Effector CD8-positive, alpha-beta T cell (primary cell): Measurements from ENCODE around the gene PITHD1.
"Not testable (repeated sequence)": the region's sequence is repeated elsewhere in the genome, so short reads cannot be mapped to it uniquely, and the experiment has no call there.

Source experiments
- DNase-seq: peaks from one replicate; lab custom pipeline; 2025; lab: John Stamatoyannopoulos, UW
- total RNA-seq, 4 experiments: gene quantifications; one replicate each; lab custom pipeline; 2026; lab: John Stamatoyannopoulos, UW

The PITHD1 gene, protein sequence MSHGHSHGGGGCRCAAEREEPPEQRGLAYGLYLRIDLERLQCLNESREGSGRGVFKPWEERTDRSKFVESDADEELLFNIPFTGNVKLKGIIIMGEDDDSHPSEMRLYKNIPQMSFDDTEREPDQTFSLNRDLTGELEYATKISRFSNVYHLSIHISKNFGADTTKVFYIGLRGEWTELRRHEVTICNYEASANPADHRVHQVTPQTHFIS
- total RNA-seq = 73.4 to 125 (median 82.3) reads per million in 4 experiments

DNA sequence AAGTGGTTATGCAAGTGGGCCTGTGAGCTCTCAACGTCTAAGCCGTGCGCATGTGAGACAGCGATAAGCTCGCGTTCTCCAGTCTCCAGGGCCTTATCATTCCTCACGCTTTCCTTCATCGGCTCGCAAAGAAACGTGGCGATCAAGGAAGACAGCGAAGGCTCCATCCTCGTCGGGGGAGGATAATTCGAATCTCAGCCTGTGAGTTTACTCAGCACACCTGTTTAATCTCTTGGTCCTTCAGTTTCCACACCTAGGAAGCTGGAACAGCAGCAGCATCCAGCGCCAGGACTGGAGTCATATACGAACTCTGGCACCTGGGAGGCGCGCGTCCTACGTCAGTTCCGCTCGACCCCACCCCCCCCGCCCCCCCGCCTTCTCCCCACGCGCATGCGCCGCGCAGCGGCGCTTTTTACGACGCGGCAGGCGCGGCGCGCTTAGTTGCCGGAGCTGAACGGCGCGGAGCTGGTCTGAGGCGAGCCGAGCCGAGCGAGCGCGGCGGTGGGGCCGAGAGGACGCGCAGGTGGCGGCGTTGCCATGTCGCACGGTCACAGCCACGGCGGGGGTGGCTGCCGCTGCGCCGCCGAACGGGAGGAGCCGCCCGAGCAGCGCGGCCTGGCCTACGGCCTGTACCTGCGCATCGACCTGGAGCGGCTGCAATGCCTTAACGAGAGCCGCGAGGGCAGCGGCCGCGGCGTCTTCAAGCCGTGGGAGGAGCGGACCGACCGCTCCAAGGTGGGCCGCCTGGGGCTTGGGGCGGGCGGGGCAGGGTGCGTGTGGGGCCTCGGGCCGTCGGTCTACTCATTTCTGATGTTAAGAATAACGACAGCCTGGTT is at the start of gene PITHD1:
Gene PITHD1, plus strand, starts transcription at position 440 of the 836 bp plus-strand sequence. Its CDS starts 98 bp downstream, at position 538.
- peak; percentile 69 for DNase-seq

DNA sequence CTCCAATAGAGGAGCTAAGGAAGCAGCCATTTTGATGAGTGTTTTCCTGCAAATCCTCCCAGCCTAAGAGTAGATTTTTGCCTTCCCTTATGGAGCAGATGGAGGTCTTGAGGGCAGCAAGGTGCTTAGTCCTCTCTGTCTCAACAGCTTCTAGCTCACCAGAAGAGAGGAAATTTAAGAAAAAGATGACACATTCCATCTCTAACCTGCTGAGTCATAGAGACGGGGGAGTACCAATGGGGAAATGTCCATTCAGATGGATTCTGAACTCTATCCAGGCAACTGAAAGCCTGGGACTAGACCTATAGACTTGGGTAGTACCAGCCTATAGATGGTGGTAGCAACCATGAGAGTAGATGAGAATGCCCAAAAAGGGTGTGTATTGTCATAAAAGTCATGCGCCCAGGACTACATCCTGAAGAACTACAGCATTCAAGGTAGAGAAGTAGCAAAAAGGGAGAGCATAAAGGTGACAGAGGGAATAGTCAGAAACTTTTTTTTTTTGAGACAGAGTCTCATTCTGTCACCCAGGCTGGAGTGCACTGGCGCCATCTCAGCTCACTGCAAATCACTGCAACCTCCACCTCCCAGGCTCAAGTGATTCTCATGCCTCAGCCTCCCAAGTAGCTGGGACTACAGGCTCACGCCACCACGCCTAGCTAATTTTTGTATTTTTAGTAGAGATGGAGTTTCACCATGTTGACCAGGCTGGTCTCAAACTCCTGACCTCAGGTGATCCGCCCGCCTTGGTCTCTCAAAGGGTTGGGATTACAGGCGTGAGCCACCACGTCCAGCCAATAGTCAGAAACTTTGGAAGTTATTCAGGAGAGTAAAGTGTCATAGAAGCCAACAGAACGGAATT is 45.6 kb upstream of the PITHD1 start:
- DNase-seq = no peak

DNA sequence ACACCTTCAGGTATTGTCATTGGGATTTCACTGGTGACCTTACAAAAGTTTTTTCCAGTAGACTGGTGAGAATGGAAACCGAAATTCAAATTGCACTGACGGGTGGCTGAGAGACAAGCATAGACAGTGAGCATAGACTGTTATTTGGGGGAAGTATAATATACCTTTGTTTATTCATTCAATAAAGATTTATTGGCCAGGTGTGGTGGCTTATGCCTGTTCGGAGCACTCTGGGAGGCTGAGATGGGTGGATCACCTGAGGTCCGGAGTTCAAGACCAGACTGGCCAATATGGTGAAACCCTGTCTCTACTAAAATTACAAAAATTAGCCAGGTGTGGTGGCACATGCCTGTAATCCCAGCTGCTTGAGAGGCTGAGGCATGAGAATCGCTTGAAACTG is 44.9 kb upstream of the PITHD1 start:
- not testable (repeated sequence) for DNase-seq

DNA sequence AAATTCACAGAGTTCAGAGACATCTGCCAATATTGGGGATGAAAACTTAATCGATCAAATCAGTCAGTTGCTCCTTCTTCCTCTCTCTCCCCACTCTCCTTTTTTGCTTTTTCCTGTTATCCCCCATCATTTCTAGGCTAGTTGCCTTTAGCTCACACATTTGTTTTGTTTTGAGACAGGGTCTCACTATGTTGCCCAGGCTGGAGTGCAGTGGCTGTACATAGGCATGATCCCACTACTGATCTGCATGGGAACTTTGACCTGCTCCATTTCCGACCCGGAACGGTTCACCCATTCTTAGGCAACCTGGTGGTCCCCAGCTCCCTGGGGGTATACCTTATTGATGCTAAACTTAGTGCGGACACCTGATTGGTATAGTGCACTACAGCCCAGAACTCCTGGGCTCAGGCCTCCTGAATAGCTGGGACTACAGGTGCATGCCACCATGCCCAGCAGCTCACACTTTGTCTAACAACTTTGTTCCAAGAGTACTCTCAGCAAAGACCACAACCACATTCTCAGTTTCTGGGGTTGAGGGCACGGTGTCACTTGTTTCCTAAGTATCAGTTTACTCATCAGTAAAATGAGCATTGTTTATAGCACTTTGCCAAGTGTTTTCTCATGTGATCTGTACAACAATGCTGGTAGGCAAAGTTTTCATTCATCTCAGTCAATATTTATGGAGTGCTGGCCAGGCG is 41.6 kb upstream of the PITHD1 start:
- DNase-seq = no peak

DNA sequence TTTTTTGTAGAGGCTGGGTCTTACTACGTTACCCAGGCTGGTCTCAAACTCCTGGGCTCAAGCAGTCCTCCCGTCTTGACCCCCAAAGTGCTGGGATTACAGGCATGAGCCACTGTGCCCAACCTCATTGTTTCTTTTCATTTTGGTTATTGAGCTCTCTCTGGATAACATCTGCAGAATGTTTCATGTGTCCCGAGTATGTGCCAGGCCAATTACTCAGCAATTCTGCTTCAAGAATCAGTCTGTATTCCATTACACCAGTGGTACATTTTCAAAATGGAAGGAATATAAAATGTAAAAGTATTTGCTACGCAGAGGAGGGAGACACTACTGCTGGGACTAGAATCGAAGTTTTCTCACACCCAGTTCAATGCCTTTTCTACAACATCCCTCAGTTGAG is 36.6 kb upstream of the PITHD1 start:
- no peak for DNase-seq

DNA sequence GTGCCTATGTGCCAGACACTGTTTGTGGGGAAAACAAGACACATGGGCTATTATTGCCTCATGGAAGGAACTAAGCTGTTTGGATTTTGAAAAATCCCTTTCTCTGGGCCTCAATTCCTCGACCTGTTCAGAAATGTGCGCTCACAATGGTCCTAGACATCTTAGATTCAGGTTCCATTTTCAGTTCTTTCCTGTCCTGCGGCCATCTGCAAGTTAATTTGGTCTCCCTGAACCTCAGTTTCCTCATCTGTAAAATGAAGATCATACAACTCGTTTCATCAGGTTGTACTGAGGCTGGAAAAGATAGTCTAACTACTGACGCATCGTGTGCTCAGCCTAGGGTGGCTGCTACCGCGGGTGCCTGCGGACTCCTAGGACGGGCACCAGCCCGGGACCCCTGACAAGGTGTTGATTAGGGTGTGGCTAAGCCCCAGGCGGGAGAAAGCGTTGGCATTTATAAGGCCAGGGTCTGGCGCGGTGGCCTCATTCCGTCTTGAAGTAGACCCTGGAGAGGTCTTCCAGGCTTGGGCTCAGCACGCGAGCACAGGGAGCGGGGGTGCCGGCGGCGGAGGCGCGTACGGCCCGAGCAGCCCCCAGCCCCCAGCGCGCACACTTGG is 35.4 kb upstream of the PITHD1 start:
- DNase-seq = no peak

DNA sequence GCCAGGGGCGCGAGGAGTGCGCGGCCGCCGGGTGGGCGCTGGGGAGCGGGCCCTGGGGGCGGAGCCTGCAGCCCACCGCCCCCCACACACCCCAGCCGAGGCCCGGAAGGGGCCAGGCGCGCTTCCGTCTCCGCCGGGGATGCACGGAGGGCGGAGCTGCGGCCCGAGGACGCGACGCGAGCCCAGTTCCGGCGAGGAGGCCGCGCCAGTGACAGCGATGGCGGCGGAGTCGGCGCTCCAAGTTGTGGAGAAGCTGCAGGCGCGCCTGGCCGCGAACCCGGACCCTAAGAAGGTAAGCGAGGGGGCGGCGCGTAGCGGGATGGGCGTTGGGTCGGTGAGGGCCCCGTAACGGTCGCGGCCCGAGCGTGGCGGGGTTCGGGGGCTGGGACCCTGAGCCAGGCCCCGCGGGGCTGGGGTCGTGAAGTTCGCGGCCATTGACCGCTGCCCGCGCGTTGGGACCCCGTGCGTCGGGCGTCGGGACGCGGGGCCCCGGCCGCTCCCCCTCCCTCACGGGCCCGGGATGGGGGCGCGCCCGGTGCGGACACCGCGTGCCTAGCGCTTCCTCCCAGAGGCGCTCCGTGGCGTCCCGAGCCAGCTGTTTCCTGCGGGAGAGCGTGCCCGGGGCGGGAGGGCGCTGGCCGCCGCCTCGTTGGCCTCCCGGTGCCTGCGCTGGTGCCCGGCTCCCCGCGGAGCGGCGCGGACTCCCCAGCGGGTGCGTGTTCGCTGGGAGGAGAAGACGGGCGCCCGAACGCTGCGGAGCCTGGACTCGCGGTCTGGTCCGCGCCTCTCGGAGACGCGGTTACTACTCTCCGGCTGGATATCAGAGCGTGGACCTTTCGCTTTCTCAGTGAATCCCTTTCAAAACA is 34.7 kb upstream of the PITHD1 start, which contains the start of gene ELOA:
Gene ELOA, plus strand, starts transcription at position 185 of the 866 bp plus-strand sequence. Its CDS starts 33 bp downstream, at position 218.
- peak; percentile 56 for DNase-seq

DNA sequence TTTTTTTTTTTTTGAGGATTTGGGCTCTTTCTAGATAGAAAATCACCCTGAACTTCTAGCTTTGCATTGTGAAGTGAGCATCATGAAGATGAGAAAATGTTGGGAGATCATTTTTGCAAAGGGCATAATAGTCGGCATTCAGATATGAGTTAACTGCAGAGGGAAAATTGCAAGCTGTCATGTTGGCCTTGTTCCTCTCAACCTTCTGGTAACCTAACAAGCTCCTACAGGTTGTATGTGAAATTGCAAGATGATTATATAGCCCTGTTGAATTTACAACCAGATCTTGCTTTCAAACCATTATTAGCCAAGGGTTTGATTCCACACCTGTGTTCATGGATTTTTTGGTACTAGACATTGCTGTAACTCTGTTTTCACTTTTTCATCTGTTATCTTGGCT is 32.7 kb upstream of the PITHD1 start:
- DNase-seq = no peak

DNA sequence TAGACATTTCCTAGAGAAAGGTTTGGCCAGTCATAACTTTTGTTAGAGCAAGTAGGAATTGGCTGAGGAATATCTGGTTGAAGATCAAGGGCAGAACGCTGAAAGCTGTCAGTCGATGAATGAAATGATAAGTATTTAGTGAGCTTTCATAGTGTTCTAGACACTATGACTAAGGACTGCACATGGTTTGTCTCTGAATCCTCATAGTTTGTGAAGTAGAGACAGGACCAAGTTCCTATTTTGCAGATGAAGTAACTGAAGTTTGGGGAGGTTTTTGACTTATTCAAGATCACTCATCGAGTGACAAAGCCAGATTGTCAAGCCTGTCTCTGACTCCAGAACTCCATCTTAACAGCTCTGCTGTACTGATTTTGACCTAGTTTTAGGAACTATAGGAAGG is 30.2 kb upstream of the PITHD1 start:
- DNase-seq = no peak

DNA sequence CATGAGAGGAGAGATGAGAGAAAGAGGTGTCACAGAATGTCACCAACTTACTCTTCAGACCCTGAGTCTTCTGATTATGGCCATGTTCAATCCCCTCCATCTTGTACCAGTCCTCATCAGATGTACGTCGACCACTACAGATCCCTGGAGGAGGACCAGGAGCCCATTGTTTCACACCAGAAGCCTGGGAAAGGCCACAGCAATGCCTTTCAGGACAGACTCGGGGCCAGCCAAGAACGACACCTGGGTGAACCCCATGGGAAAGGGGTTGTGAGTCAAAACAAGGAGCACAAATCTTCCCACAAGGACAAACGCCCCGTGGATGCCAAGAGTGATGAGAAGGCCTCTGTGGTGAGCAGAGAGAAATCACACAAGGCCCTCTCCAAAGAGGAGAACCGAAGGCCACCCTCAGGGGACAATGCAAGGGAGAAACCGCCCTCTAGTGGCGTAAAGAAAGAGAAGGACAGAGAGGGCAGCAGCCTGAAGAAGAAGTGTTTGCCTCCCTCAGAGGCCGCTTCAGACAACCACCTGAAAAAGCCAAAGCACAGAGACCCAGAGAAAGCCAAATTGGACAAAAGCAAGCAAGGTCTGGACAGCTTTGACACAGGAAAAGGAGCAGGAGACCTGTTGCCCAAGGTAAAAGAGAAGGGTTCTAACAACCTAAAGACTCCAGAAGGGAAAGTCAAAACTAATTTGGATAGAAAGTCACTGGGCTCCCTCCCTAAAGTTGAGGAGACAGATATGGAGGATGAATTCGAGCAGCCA is 27.0 kb upstream of the PITHD1 start:
- no peak for DNase-seq

DNA sequence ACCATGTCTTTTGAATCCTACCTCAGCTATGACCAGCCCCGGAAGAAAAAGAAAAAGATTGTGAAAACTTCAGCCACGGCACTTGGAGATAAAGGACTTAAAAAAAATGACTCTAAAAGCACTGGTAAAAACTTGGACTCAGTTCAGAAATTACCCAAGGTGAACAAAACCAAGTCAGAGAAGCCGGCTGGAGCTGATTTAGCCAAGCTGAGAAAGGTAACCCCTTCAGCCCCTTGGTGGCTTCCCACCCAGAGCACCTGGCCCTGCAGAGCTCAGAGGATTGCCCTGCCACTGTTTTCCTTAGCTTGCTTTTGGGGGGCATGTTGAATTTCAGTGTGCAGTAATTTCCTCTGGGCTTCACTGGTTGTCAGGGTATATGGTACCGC is 26.4 kb upstream of the PITHD1 start:
- no peak for DNase-seq

DNA sequence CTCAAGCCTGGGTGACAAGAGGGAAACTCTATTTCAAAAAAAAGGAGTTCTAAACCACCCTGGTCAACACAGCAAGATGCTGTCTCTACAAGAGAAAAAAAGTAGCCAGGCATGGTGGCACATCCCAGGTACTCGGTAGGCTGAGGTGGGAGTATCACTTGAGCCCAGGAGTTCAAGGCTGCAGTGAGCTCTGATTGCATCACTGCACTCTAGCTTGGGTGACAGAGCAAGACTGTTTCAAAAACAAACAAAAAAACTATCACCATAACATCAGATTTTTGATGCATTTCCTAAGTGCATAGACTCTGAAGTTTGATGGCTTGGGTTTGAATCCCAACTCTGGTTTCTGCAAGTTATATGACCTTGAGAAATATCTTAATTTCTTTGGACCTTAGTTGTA is 25.3 kb upstream of the PITHD1 start:
- no peak for DNase-seq

DNA sequence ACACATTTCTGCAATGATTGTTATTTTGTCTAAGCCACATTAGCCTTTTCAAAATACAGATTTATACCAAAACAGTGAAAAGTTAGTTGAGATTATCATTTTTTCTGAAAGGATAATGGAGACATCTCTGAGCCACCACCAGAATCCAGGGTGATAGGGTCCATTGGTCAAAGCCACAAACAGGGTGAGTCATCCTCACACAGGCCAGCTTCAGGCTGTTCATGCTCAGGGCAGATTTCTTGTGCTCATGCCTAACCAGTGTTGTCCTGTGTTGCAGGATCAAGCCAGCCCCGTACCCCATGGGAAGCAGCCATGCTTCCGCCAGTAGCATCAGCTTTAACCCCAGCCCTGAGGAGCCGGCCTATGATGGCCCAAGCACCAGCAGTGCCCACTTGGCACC is 21.5 kb upstream of the PITHD1 start:
- DNase-seq = no peak

DNA sequence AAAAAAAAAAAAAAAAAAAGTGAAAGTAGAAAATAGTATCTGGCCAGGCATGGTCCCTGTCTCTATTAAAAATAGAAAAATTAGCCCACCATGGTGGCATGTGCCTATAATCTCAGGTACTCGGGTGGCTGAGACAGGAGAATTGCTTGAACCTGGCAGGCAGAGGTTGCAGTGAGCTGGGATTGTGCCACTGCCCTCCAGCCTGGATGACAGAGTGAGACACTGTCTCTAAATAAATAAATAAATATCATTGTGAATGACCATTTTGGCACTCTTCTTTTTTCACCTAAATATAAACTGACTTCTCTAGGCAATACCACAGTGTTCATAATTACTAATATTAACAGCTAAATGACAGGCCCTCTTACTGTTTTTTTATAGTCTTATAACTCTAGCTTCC is 20.4 kb upstream of the PITHD1 start:
- DNase-seq = no peak

DNA sequence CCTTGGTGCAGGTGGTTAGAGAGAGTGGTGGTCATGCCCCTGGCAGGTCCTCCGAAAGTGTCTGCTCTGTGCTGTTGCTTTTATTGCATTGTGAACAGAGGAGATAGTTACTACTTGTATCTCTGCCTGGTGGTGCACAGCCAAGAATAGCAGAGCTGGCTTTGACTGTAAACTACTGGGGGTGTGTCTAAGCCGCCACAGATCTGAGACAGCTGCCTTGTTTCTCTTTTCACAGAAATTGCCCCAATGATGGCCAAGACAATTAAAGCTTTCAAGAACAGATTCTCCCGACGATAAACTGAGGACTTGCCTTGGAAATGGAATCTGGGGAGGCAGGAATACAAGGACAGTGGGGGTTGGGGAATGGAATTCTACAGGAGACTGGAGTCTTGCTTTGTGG is 18.9 kb upstream of the PITHD1 start:
- DNase-seq = no peak

DNA sequence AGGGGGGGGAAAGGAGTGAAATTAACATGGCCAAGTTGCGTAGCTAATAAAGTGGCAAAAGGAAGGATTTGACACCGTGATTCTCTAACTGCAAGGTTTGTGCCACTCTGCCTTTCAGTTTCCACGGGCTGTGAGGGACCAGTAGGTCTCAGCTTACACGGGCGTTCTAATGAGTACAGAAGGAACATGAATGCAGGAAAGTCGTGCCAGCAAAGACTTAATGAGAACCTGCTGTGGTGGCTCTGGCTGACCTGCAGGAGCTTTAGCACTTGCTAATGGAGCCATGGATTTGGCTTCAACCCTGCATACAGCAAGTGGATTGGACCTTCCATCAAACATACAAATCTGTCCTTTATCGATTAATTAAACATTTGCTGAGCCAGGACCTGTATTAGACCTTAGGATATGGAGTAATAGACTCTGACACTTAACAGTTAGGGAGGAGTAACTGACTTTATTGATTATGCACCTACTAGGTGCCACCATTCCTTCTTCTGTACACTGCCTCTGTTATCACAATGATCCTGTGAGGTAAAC is 15.1 kb upstream of the PITHD1 start:
- DNase-seq = no peak

DNA sequence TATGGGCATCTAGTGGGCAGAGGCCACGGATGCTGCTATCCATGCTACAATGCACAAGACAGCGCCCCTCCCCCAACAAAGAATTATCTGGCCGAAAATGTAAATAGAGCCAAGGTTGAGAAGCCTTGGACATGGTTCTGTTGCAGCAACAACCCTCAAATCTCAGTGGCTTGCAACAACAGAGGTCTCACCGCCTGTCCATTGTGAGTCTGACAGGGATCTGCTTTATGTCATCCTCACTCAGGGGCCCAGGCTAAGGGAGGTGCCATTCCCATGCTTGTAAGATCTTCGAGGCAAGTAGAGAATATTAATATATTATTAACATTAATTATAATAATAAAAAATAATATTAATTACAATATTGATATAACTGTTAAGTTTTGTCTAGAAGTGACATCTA is 9.5 kb upstream of the PITHD1 start:
- DNase-seq = no peak

DNA sequence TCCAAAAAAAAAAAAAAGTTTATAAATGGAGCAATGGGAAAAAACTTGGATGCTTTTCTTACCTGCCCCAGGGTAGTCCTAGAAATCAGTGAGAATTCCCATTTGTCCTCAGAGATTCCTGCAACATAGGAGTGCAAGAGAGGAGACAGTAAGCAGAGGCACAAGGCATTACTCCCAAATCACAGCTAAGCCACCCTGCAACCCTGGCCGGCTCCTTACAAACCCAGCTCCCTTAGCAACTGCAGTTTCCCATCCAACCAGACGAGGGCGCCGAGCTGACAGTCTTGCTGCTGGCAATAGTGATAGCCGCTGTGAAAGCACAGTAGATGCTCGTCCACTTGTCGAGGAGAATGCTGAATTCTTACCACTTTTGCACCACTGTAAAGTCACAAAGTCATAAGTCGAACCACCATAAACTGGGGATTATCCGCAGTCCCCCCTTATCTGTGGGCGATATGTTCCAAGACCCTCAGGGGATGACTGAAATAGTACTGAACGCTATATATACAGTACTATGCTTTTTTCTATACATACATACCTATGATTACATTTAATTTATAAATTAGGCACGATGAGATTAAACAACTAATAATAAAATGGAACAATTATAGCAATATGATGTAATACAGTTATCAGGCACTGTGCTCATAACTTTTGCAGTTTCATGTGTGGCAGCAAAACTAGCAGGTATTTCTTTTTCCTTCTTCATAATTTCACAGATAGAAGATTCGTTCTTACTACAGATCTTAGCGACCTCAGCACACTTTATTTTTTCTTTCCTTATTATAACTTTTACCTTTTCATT is 6.0 kb upstream of the PITHD1 start:
- DNase-seq = peak; percentile 76
